DND-41 (cell line): ENCODE results near the gene HOATZ.

Experiments used
- CTCF ChIP-seq: IDR thresholded peaks from 2 replicates; pipeline ENCODE4 v1.5.1; 2012; ENCODE audit warnings: borderline replicate concordance, low read length, moderate library complexity, mild to moderate bottlenecking; ENCODE audit not compliant: poor library complexity, severe bottlenecking; ENCODE audit errors: extremely low read depth
- EZH2 ChIP-seq: IDR thresholded peaks from 3 replicates; pipeline ENCODE4 v1.6.1; 2012; ENCODE audit warnings: borderline replicate concordance, low read depth, mild to moderate bottlenecking, moderate library complexity, low read length, inconsistent platforms; ENCODE audit not compliant: severe bottlenecking

DNA sequence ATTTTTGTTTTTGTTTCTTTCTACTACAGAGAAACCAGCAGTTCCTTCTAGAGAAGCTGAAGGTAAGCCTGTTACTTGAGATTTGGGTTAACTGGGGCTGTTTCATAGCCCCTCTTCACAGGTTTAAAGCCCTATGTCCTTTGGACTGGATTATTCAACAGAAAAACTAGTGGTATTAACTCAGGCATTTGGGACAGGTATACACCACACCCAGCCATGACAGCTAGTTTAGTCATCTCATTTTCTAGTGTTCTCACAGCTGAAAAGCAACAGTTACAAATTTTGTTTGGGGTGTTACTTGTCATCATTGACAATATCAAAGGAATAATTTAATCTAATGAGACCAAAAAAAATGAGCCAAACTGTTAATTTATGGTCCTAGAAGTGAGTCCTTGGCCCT is 40.0 kb downstream of the HOATZ start:
- TF ChIP-seq CTCF (no peak), EZH2 (no peak)
